ENCODE results near the gene MTHFD2.

Gene MTHFD2

GRCh38 chr2:74255660-74256213 is 57.3 kb downstream of the MTHFD2 start:
- Histone ChIP-seq H3K36me3 (ENCODE audit: control insufficient read depth in 2 of 2, insufficient read depth in 1 of 2, low read length in 2 of 2) (no peaks in the 10 kb centered on the region), H3K4me3 (ENCODE audit: low read depth, low read length) (no peak overlapping the region), H3K27ac (ENCODE audit: extremely low read depth, low read depth, low read length) (no peak overlapping the region), H3K4me1 (ENCODE audit: control insufficient read depth, insufficient read depth, low read length) (no peaks in the 10 kb centered on the region), H3K9me3 (ENCODE audit: control insufficient read depth, insufficient read depth, low read depth, low read length) (no peaks in the 10 kb centered on the region)
- ChIA-PET CTCF (no interaction called here), POLR2A (no interaction called here)
- TF ChIP-seq YY1 (tag by site-specific recombination; IDR thresholded peaks at IDR 0.05): no peak

- no peak overlapping the region for H3K27ac ChIP-seq (ENCODE audit: extremely low read depth, low read depth, low read length)
- no peak overlapping the region for H3K4me3 ChIP-seq (ENCODE audit: low read depth, low read length)
- no peaks in the 10 kb centered on the region for H3K36me3 ChIP-seq (ENCODE audit: control insufficient read depth in 2 of 2, insufficient read depth in 1 of 2, low read length in 2 of 2)
- H3K4me1 ChIP-seq (ENCODE audit: control insufficient read depth, insufficient read depth, low read length): no peaks in the 10 kb centered on the region
- ChIA-PET CTCF (interaction anchor here (2.0 kb wide), 1 partner anchor 9 kb away, joined by 8 read pairs; no protein-coding TSS in a partner anchor), POLR2A (no interaction called here)
- no peaks in the 10 kb centered on the region for H3K9me3 ChIP-seq (ENCODE audit: control insufficient read depth, insufficient read depth, low read depth, low read length)
- TF ChIP-seq ZNF530 (tag by site-specific recombination; IDR thresholded peaks at IDR 0.05; ENCODE audit: low read depth): no peak
- peak; percentile 36; the same call in 1 of the 2 replicates for TF ChIP-seq GLIS1 (tag by site-specific recombination; IDR thresholded peaks at IDR 0.05)
Measured at GRCh38 chr2:74259191-74259590, 60.8 kb downstream of the MTHFD2 start.

- CTCF ChIA-PET: interaction anchor here (1.7 to 2.0 kb wide), 2 partner anchors 9 to 10 kb away, joined by 5 to 8 read pairs; no protein-coding TSS in a partner anchor
- Histone ChIP-seq H3K4me1 (ENCODE audit: control insufficient read depth, insufficient read depth, low read length) (no peaks in the 10 kb centered on the region), H3K36me3 (ENCODE audit: control insufficient read depth in 2 of 2, insufficient read depth in 1 of 2, low read length in 2 of 2) (no peaks in the 10 kb centered on the region), H3K4me3 (ENCODE audit: low read depth, low read length) (no peak overlapping the region), H3K27ac (ENCODE audit: extremely low read depth, low read depth, low read length) (no peak overlapping the region), H3K9me3 (ENCODE audit: control insufficient read depth, insufficient read depth, low read depth, low read length) (no peaks in the 10 kb centered on the region)
- POLR2A ChIA-PET: no interaction called here
- TF ChIP-seq GLI4 (tag by site-specific recombination; IDR thresholded peaks at IDR 0.05) (no peak), ZNF280D (tag by site-specific recombination; IDR thresholded peaks at IDR 0.05) (no peak), TRIM28 (IDR thresholded peaks at IDR 0.05; ENCODE audit: borderline replicate concordance, low read length) (no peak), ZSCAN5A (tag by site-specific recombination; IDR thresholded peaks at IDR 0.05) (no peak), ZNF140 (tag by site-specific recombination; IDR thresholded peaks at IDR 0.05) (no peak), WT1 (tag by site-specific recombination; IDR thresholded peaks at IDR 0.05) (no peak), ZNF37A (tag by site-specific recombination; IDR thresholded peaks at IDR 0.05) (no peak), YY2 (tag by site-specific recombination; IDR thresholded peaks at IDR 0.05) (no peak), ZNF654 (tag by site-specific recombination; IDR thresholded peaks at IDR 0.05; ENCODE audit: low read depth) (no peak), AEBP2 (tag by site-specific recombination; IDR thresholded peaks at IDR 0.05; ENCODE audit: borderline replicate concordance) (no peak), ZNF132 (tag by site-specific recombination; IDR thresholded peaks at IDR 0.05; ENCODE audit: borderline replicate concordance) (no peak), ZSCAN18 (tag by site-specific recombination; IDR thresholded peaks at IDR 0.05) (no peak), ZSCAN23 (tag by site-specific recombination; IDR thresholded peaks at IDR 0.05) (no peak), GLIS2 (tag by site-specific recombination; IDR thresholded peaks at IDR 0.05) (no peak), ZXDB (tag by site-specific recombination; IDR thresholded peaks at IDR 0.05) (no peak), HOXA7 (CRISPR knock-in tag; IDR thresholded peaks at IDR 0.05; ENCODE audit: borderline replicate concordance) (no peak), MEIS1 (CRISPR knock-in tag; IDR thresholded peaks at IDR 0.05; ENCODE audit: borderline replicate concordance) (no peak), ZNF133 (tag by site-specific recombination; IDR thresholded peaks at IDR 0.05) (no peak)
Measured at GRCh38 chr2:74259733-74260132, 61.3 kb downstream of the MTHFD2 start.

Data from HEK293 (cell line).